SK-N-SH (cell line): ENCODE results near the gene NTNG1.

ENCODE experiments used
- EP300 ChIP-seq, 2 experiments: IDR thresholded peaks; 2 replicates each; pipeline versions ENCODE4 v1.4.0 to v1.6.1; 2012; ENCODE audit warnings: borderline replicate concordance in 1 of 2, low read depth in 1 of 2, low read length in 1 of 2
- EZH2phosphoT487 ChIP-seq: fragments of 200-600 bp; sonication (generic); IDR thresholded peaks from 2 replicates; pipeline ENCODE4 v1.6.1; 2017; ENCODE audit warnings: low read depth, mixed run types, mild to moderate bottlenecking, antibody characterized with exemption, moderate library complexity, borderline replicate concordance
- GABPA ChIP-seq: IDR thresholded peaks from 2 replicates; pipeline ENCODE4 v1.4.0; 2012; ENCODE audit warnings: low read depth, mild to moderate bottlenecking
- RCOR1 ChIP-seq: fragments of 150-350 bp; IDR thresholded peaks from 2 replicates; pipeline ENCODE4 v1.6.1; 2017; ENCODE audit warnings: antibody characterized with exemption, low read length
- RFX5 ChIP-seq: IDR thresholded peaks from 2 replicates; pipeline ENCODE4 v1.6.1; 2012; ENCODE audit warnings: mild to moderate bottlenecking, improper control_type of control experiment, low read length
- RXRA ChIP-seq: IDR thresholded peaks from 2 replicates; pipeline ENCODE4 v1.4.0; 2012; ENCODE audit warnings: low read depth, mild to moderate bottlenecking, borderline replicate concordance
- SIN3A ChIP-seq: IDR thresholded peaks from 2 replicates; pipeline ENCODE4 v1.6.1; 2012; ENCODE audit warnings: low read depth, mild to moderate bottlenecking, low read length, moderate library complexity, borderline replicate concordance
- TF ChIP-seq, protein P1 (sequence below): IDR thresholded peaks from 2 replicates; pipeline ENCODE4 v1.4.0; 2012; ENCODE audit warnings: low read depth, borderline replicate concordance
- TF ChIP-seq, protein P2 (sequence below): fragments of 200-600 bp; sonication (generic); IDR thresholded peaks from 2 replicates; pipeline ENCODE4 v1.6.1; 2017; ENCODE audit warnings: antibody characterized with exemption, mild to moderate bottlenecking, moderate library complexity
- TF ChIP-seq, protein P3 (sequence below): IDR thresholded peaks from 2 replicates; pipeline ENCODE4 v1.4.0; 2012; ENCODE audit warnings: low read depth

DNA sequence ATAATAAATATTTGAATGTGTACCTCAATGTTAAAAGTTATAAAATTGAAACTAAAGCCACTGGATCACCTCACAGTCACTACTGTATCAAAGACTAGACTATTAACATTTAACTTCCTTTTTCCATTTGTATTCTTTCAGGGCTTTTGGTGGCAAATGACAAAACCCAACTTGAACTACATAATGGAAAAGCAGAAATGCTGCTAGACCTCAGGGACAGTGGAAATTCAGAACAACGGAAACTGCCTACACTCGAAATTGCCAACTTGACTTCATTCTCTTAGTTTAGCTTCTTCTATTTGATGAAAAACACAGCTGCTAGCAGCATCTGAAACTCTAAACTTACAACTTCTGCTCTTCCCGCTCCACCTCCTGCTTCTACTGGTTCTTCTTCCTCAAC, 34.9 kb upstream of the NTNG1 start:
- TF ChIP-seq, protein P1, sequence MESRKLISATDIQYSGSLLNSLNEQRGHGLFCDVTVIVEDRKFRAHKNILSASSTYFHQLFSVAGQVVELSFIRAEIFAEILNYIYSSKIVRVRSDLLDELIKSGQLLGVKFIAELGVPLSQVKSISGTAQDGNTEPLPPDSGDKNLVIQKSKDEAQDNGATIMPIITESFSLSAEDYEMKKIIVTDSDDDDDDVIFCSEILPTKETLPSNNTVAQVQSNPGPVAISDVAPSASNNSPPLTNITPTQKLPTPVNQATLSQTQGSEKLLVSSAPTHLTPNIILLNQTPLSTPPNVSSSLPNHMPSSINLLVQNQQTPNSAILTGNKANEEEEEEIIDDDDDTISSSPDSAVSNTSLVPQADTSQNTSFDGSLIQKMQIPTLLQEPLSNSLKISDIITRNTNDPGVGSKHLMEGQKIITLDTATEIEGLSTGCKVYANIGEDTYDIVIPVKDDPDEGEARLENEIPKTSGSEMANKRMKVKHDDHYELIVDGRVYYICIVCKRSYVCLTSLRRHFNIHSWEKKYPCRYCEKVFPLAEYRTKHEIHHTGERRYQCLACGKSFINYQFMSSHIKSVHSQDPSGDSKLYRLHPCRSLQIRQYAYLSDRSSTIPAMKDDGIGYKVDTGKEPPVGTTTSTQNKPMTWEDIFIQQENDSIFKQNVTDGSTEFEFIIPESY: no peak
- no peak for TF ChIP-seq RXRA
- TF ChIP-seq, protein P2, sequence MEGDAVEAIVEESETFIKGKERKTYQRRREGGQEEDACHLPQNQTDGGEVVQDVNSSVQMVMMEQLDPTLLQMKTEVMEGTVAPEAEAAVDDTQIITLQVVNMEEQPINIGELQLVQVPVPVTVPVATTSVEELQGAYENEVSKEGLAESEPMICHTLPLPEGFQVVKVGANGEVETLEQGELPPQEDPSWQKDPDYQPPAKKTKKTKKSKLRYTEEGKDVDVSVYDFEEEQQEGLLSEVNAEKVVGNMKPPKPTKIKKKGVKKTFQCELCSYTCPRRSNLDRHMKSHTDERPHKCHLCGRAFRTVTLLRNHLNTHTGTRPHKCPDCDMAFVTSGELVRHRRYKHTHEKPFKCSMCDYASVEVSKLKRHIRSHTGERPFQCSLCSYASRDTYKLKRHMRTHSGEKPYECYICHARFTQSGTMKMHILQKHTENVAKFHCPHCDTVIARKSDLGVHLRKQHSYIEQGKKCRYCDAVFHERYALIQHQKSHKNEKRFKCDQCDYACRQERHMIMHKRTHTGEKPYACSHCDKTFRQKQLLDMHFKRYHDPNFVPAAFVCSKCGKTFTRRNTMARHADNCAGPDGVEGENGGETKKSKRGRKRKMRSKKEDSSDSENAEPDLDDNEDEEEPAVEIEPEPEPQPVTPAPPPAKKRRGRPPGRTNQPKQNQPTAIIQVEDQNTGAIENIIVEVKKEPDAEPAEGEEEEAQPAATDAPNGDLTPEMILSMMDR: no peak
- no peak for TF ChIP-seq SIN3A
- TF ChIP-seq EZH2phosphoT487: no peak
- TF ChIP-seq, protein P3, sequence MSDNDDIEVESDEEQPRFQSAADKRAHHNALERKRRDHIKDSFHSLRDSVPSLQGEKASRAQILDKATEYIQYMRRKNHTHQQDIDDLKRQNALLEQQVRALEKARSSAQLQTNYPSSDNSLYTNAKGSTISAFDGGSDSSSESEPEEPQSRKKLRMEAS: no peak
- TF ChIP-seq GABPA: no peak
- no peak for TF ChIP-seq RFX5
- no peak for TF ChIP-seq EP300 (IDR thresholded peaks at IDR 0.05; ENCODE audit: borderline replicate concordance in 1 of 2, low read depth in 1 of 2, low read length in 1 of 2)
- no peak for TF ChIP-seq RCOR1
